ENCODE results near the gene STUB1.

The STUB1 gene

DNA sequence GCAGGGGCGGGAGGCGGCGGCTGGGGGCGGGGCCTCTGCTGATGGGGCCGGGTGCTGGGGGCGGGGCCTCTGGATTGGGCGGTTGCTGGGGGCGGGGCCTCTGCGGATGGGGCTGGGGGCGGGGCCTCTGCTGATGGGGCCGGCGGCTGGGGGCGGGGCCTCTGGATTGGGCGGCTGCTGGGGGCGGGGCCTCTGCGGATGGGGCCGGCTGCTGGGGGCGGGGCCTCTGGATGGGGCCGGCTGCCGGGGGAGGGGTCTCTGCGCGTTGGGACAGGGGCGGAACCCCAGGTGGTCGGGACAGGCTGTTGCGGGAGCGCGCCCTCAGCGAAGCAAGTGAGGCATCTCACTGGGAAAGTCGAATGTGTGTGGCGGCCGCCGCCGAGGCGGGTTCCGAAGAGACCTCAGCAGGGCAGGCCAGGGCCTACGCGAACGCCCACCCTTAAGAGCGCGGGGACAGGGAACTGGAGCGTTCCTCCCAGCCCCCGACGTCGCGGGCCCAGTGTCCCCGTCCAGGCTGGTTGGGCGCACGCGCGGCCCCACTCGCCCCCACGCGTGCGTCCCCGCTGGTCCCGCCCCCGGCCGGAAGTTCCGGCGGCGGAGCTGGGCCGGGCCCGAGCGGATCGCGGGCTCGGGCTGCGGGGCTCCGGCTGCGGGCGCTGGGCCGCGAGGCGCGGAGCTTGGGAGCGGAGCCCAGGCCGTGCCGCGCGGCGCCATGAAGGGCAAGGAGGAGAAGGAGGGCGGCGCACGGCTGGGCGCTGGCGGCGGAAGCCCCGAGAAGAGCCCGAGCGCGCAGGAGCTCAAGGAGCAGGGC is at the start of gene STUB1:
TSS of gene STUB1 (plus strand) at position 597 of the 811 bp plus-strand sequence. CDS start at position 713, 116 bp downstream.
- H3K4me3 ChIP-seq (ENCODE audit: low read length): peak within 1 kb of the TSS; percentile 84
- no peak for TF ChIP-seq CTCF (IDR thresholded peaks at IDR 0.05; ENCODE audit: insufficient read depth, low read depth, low read length, missing control alignments)
- peak; percentile 89 for DNase-seq (ENCODE audit: low read depth)

DNA sequence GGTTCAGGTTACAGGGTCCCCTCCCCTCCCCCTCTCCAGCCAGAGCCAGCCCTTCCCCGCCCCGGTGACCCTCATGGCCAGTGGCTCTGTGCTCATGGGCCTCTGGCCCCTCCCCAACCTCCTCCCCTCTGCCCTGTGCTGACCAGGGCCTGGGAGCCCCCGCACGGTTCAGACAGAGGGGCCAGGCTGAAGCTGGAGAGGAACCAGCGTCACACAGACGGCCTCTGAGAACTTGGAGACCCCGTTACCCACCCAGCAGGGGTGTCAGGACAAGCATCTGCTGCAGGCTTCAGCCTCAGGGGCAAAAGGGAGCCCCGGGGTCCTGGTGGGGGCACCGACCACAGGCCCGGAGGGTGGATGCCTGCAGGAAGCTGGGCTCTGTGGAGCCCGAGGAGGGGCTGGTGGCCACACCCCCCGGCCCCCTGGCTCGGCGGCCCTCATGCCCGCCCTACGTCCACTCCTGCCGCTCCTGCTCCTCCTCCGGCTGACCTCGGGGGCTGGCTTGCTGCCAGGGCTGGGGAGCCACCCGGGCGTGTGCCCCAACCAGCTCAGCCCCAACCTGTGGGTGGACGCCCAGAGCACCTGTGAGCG is 49.3 kb upstream of the STUB1 start, which contains the start of gene WFIKKN1:
TSS of gene WFIKKN1 (plus strand) at position 171 of the 591 bp plus-strand sequence. CDS start at position 440, 269 bp downstream.
- DNase-seq (ENCODE audit: low read depth): no peak
- no peak for TF ChIP-seq CTCF (IDR thresholded peaks at IDR 0.05; ENCODE audit: insufficient read depth, low read depth, low read length, missing control alignments)
- H3K4me3 ChIP-seq (ENCODE audit: low read length): no peak within 1 kb of the TSS

- no peak for TF ChIP-seq CTCF (IDR thresholded peaks at IDR 0.05; ENCODE audit: insufficient read depth, low read depth, low read length, missing control alignments)
- H3K4me3 ChIP-seq (ENCODE audit: low read length): no peak overlapping the region
- DNase-seq (ENCODE audit: low read depth): no peak
These were observed 48.3 kb upstream of the STUB1 start for GRCh38 chr16:631808-632358.

- H3K4me3 ChIP-seq (ENCODE audit: low read length): no peak overlapping the region
- DNase-seq (ENCODE audit: low read depth): no peak
- no peak for TF ChIP-seq CTCF (IDR thresholded peaks at IDR 0.05; ENCODE audit: insufficient read depth, low read depth, low read length, missing control alignments)
These were observed 47.5 kb upstream of the STUB1 start for GRCh38 chr16:632486-633335.

DNA sequence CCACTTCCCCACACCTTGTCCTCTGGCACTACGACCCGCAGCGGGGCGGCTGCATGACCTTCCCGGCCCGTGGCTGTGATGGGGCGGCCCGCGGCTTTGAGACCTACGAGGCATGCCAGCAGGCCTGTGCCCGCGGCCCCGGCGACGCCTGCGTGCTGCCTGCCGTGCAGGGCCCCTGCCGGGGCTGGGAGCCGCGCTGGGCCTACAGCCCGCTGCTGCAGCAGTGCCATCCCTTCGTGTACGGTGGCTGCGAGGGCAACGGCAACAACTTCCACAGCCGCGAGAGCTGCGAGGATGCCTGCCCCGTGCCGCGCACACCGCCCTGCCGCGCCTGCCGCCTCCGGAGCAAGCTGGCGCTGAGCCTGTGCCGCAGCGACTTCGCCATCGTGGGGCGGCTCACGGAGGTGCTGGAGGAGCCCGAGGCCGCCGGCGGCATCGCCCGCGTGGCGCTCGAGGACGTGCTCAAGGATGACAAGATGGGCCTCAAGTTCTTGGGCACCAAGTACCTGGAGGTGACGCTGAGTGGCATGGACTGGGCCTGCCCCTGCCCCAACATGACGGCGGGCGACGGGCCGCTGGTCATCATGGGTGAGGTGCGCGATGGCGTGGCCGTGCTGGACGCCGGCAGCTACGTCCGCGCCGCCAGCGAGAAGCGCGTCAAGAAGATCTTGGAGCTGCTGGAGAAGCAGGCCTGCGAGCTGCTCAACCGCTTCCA is 46.7 kb upstream of the STUB1 start:
- H3K4me3 ChIP-seq (ENCODE audit: low read length): no peak overlapping the region
- DNase-seq (ENCODE audit: low read depth): no peak
- TF ChIP-seq CTCF (IDR thresholded peaks at IDR 0.05; ENCODE audit: insufficient read depth, low read depth, low read length, missing control alignments): no peak

- no peak for TF ChIP-seq CTCF (IDR thresholded peaks at IDR 0.05; ENCODE audit: insufficient read depth, low read depth, low read length, missing control alignments)
- no peak overlapping the region for H3K4me3 ChIP-seq (ENCODE audit: low read length)
- no peak for DNase-seq (ENCODE audit: low read depth)
These were observed 46.0 kb upstream of the STUB1 start for GRCh38 chr16:634051-634670.

Measured in epithelial cell of esophagus (primary cell).